Measurements from ENCODE around the gene KCNB1. TPM values are rescaled to one million over a fixed set of nuclear protein-coding genes. Genes with fewer than 3 reads are reported as not detected.
A peak's percentile ranks its signal among the peaks of the same experiment; 100 is the strongest.

Gene KCNB1
- total and polyA plus RNA-seq, 2 donors (not counting 1 experiment from before 2014, with no cell fraction given), result under 0.01 to 0.07 TPM

GRCh38 chr20:49330701-49331615 is 151.5 kb downstream of the KCNB1 start:
- Histone ChIP-seq H3K79me2 (ENCODE audit: control insufficient read depth, insufficient read depth, low read length) (no peaks in the 10 kb centered on the region), H3K27ac (ENCODE audit: insufficient read depth, low read length) (no peak overlapping the region), H3K9me3 (ENCODE audit: control insufficient read depth, insufficient read depth, low read depth, low read length) (no peaks in the 10 kb centered on the region), H3K4me3 (replicated peaks in 1 of 4; ENCODE audit: control extremely low read depth in 1 of 4, insufficient read depth in 1 of 4, low read depth in 3 of 4, low read length in 4 of 4) (no peak overlapping the region), H3K4me2 (ENCODE audit: extremely low read depth, insufficient read depth, low read length) (no peak overlapping the region), H3K9ac (ENCODE audit: insufficient read depth, low read length) (no peak overlapping the region), H3K4me1 (ENCODE audit: control insufficient read depth, extremely low read depth, insufficient read depth, low read length) (no peaks in the 10 kb centered on the region), H3K27me3 (ENCODE audit: control insufficient read depth, insufficient read depth, low read length) (peaks cover 15% of the 10 kb centered on the region), H2AFZ (ENCODE audit: low read length) (no peak overlapping the region), H3K36me3 (ENCODE audit: control insufficient read depth, insufficient read depth, low read length) (no peaks in the 10 kb centered on the region), H4K20me1 (ENCODE audit: control insufficient read depth, extremely low read depth, insufficient read depth, low read length) (no peaks in the 10 kb centered on the region)
- TF ChIP-seq EZH2 (IDR thresholded peaks at IDR 0.05; ENCODE audit: low read length, missing control alignments), result no peak
- no peak for TF ChIP-seq CTCF (conservative IDR thresholded peaks at IDR 0.05 in 1 of 2, IDR thresholded peaks at IDR 0.05 in 1 of 2; ENCODE audit: low read depth in 1 of 2, low read length in 2 of 2)
- no peak for DNase-seq (ENCODE audit: low read depth in 2 of 2)

GRCh38 chr20:49328790-49329189 is 153.7 kb downstream of the KCNB1 start:
- H3K9me3 ChIP-seq (ENCODE audit: control insufficient read depth, insufficient read depth, low read depth, low read length), result no peaks in the 10 kb centered on the region
- no peak overlapping the region for H3K27ac ChIP-seq (ENCODE audit: insufficient read depth, low read length)
- no peak overlapping the region for H3K4me3 ChIP-seq (replicated peaks in 1 of 4; ENCODE audit: control extremely low read depth in 1 of 4, insufficient read depth in 1 of 4, low read depth in 3 of 4, low read length in 4 of 4)
- H4K20me1 ChIP-seq (ENCODE audit: control insufficient read depth, extremely low read depth, insufficient read depth, low read length), result no peaks in the 10 kb centered on the region
- no peaks in the 10 kb centered on the region for H3K79me2 ChIP-seq (ENCODE audit: control insufficient read depth, insufficient read depth, low read length)
- H3K27me3 ChIP-seq (ENCODE audit: control insufficient read depth, insufficient read depth, low read length), result peaks cover 34% of the 10 kb centered on the region
- no peaks in the 10 kb centered on the region for H3K36me3 ChIP-seq (ENCODE audit: control insufficient read depth, insufficient read depth, low read length)
- DNase-seq (ENCODE audit: low read depth in 2 of 2), result no peak
- H2AFZ ChIP-seq (ENCODE audit: low read length), result no peak overlapping the region
- TF ChIP-seq CTCF (conservative IDR thresholded peaks at IDR 0.05 in 1 of 2, IDR thresholded peaks at IDR 0.05 in 1 of 2; ENCODE audit: low read depth in 1 of 2, low read length in 2 of 2) (no peak), EZH2 (IDR thresholded peaks at IDR 0.05; ENCODE audit: low read length, missing control alignments) (no peak)
- H3K4me1 ChIP-seq (ENCODE audit: control insufficient read depth, extremely low read depth, insufficient read depth, low read length), result no peaks in the 10 kb centered on the region
- H3K9ac ChIP-seq (ENCODE audit: insufficient read depth, low read length), result no peak overlapping the region
- H3K4me2 ChIP-seq (ENCODE audit: extremely low read depth, insufficient read depth, low read length), result no peak overlapping the region

GRCh38 chr20:49326026-49326425 is 156.4 kb downstream of the KCNB1 start:
- peak in 1 of 2 donors; percentile 58 for DNase-seq (ENCODE audit: low read depth in 2 of 2)
- Histone ChIP-seq H3K27ac (ENCODE audit: insufficient read depth, low read length) (no peak overlapping the region), H3K9ac (ENCODE audit: insufficient read depth, low read length) (no peak overlapping the region), H3K36me3 (ENCODE audit: control insufficient read depth, insufficient read depth, low read length) (no peaks in the 10 kb centered on the region), H4K20me1 (ENCODE audit: control insufficient read depth, extremely low read depth, insufficient read depth, low read length) (no peaks in the 10 kb centered on the region), H2AFZ (ENCODE audit: low read length) (no peak overlapping the region), H3K27me3 (ENCODE audit: control insufficient read depth, insufficient read depth, low read length) (peaks cover 43% of the 10 kb centered on the region), H3K9me3 (ENCODE audit: control insufficient read depth, insufficient read depth, low read depth, low read length) (no peaks in the 10 kb centered on the region), H3K4me1 (ENCODE audit: control insufficient read depth, extremely low read depth, insufficient read depth, low read length) (no peaks in the 10 kb centered on the region), H3K4me3 (replicated peaks in 1 of 4; ENCODE audit: control extremely low read depth in 1 of 4, insufficient read depth in 1 of 4, low read depth in 3 of 4, low read length in 4 of 4) (no peak overlapping the region), H3K79me2 (ENCODE audit: control insufficient read depth, insufficient read depth, low read length) (no peaks in the 10 kb centered on the region), H3K4me2 (ENCODE audit: extremely low read depth, insufficient read depth, low read length) (peak overlapping the region; percentile 63)
- TF ChIP-seq CTCF (conservative IDR thresholded peaks at IDR 0.05 in 1 of 2, IDR thresholded peaks at IDR 0.05 in 1 of 2; ENCODE audit: low read depth in 1 of 2, low read length in 2 of 2), result no peak
- TF ChIP-seq EZH2 (IDR thresholded peaks at IDR 0.05; ENCODE audit: low read length, missing control alignments), result no peak

Measured in fibroblast of lung (primary cell).